IMR-90 (cell line): Measurements from ENCODE around the gene KLHL17. TPM values are rescaled to one million over a fixed set of nuclear protein-coding genes. Genes with fewer than 3 reads are reported as not detected.

ENCODE experiments used
- ATAC-seq: fragments of 200-7000 bp; cut with Tn5 transposase; 2 replicates; pipeline ENCODE4 v1.9.1; 2020; ENCODE audit warnings: low read depth, mild to moderate bottlenecking, moderate library complexity
- BruUV-seq: library from RNA; stranded (reverse); fragments of 400-500 nt; replicated peaks from 2 replicates; lab custom pipeline; 2021; lab: Mats Ljungman, UMichigan
- CTCF ChIA-PET: fragments of 300-600 bp; formaldehyde crosslinking; extraction: SDS; loops from one replicate; lab custom pipeline; 2021; ENCODE audit warnings: antibody characterized with exemption; lab: Yijun Ruan, JAX
- POLR2A ChIA-PET: fragments of 300-600 bp; sonication (Branson Sonifier 250); formaldehyde crosslinking; loops from one replicate; lab custom pipeline; 2022; ENCODE audit warnings: antibody characterized with exemption; ENCODE audit not compliant: unreplicated experiment; lab: Charles Lee
- DNase-seq: peaks from one replicate; pipeline ENCODE4 v3.0.0; 2013
- H2AFZ ChIP-seq: replicated peaks from 2 replicates; pipeline ENCODE3; 2013; ENCODE audit warnings: low read length, mild to moderate bottlenecking; ENCODE audit not compliant: poor library complexity
- H2AK5ac ChIP-seq: 2 replicates; pipeline ENCODE4 v1.6.1; 2013; ENCODE audit warnings: low read depth, low read length, inconsistent platforms
- H2AK9ac ChIP-seq: replicated peaks from 2 replicates; pipeline ENCODE3; 2013; ENCODE audit warnings: mild to moderate bottlenecking, low read depth, low read length, moderate library complexity; ENCODE audit not compliant: poor library complexity
- H2BK120ac ChIP-seq: 2 replicates; pipeline ENCODE4 v1.6.1; 2013; ENCODE audit warnings: low read depth, low read length, inconsistent platforms
- H2BK15ac ChIP-seq: 3 replicates; pipeline ENCODE4 v1.6.1; 2013; ENCODE audit warnings: low read depth, low read length, inconsistent platforms
- H2BK20ac ChIP-seq: 2 replicates; pipeline ENCODE4 v1.6.1; 2013; ENCODE audit warnings: low read depth, mild to moderate bottlenecking, inconsistent platforms, low read length, moderate library complexity
- H2BK5ac ChIP-seq: 2 replicates; pipeline ENCODE4 v1.6.1; 2013; ENCODE audit warnings: mild to moderate bottlenecking, low read depth, low read length, inconsistent platforms; ENCODE audit not compliant: poor library complexity, severe bottlenecking
- H3K14ac ChIP-seq: replicated peaks from 2 replicates; pipeline ENCODE4 v1.6.1; 2013; ENCODE audit warnings: low read depth, low read length, inconsistent platforms
- H3K18ac ChIP-seq: 2 replicates; pipeline ENCODE4 v1.6.1; 2013; ENCODE audit warnings: low read depth, low read length, control low read depth
- H3K23ac ChIP-seq: 2 replicates; pipeline ENCODE4 v1.6.1; 2013; ENCODE audit warnings: low read depth, low read length, inconsistent platforms
- H3K27ac ChIP-seq: 2 replicates; pipeline ENCODE4 v1.5.1; 2013; ENCODE audit warnings: mild to moderate bottlenecking, control low read depth, low read length; ENCODE audit not compliant: insufficient read depth
- H3K27me3 ChIP-seq: 2 replicates; pipeline ENCODE4 v1.6.1; 2013; ENCODE audit warnings: low read length; ENCODE audit not compliant: control insufficient read depth, insufficient read depth
- H3K36me3 ChIP-seq: 2 replicates; pipeline ENCODE4 v1.6.1; 2013; ENCODE audit warnings: low read length, mixed read lengths; ENCODE audit not compliant: control insufficient read depth, insufficient read depth
- H3K4ac ChIP-seq: 2 replicates; pipeline ENCODE4 v1.6.1; 2013; ENCODE audit warnings: low read depth, low read length, inconsistent platforms
- H3K4me1 ChIP-seq: 2 replicates; pipeline ENCODE4 v1.6.1; 2013; ENCODE audit warnings: low read length, mixed read lengths; ENCODE audit not compliant: control insufficient read depth, insufficient read depth
- H3K4me2 ChIP-seq: 2 replicates; pipeline ENCODE4 v1.6.1; 2013; ENCODE audit warnings: low read depth, mild to moderate bottlenecking, control low read depth, low read length, moderate library complexity
- H3K4me3 ChIP-seq: 2 replicates; pipeline ENCODE4 v1.5.1; 2013; ENCODE audit warnings: low read depth, mild to moderate bottlenecking, control low read depth, low read length, moderate library complexity; ENCODE audit not compliant: insufficient read depth
- H3K56ac ChIP-seq: 2 replicates; pipeline ENCODE4 v1.6.1; 2013; ENCODE audit warnings: low read length, inconsistent platforms; ENCODE audit not compliant: insufficient read depth; ENCODE audit errors: extremely low read depth
- H3K79me1 ChIP-seq, 2 experiments: 2 replicates each; pipeline ENCODE4 v1.6.1; 2013; ENCODE audit warnings: low read length in 2 of 2, inconsistent platforms in 1 of 2, low read depth in 1 of 2
- H3K9ac ChIP-seq: 2 replicates; pipeline ENCODE4 v1.6.1; 2013; ENCODE audit warnings: low read depth, low read length, control low read depth
- H3K9me1 ChIP-seq: 2 replicates; pipeline ENCODE4 v1.6.1; 2013; ENCODE audit warnings: low read length, inconsistent platforms; ENCODE audit not compliant: insufficient read depth
- H3K9me3 ChIP-seq: 2 replicates; pipeline ENCODE4 v1.6.1; 2013; ENCODE audit warnings: low read length; ENCODE audit not compliant: control insufficient read depth, insufficient read depth
- H4K20me1 ChIP-seq: 2 replicates; pipeline ENCODE4 v1.6.1; 2013; ENCODE audit warnings: low read length, inconsistent platforms; ENCODE audit not compliant: insufficient read depth
- H4K5ac ChIP-seq: 2 replicates; pipeline ENCODE4 v1.6.1; 2013; ENCODE audit warnings: mild to moderate bottlenecking, low read depth, low read length, control low read depth
- H4K8ac ChIP-seq, 2 experiments: 2 replicates each; pipeline ENCODE4 v1.6.1; 2013; ENCODE audit warnings: low read depth in 2 of 2, low read length in 2 of 2, control low read depth in 1 of 2, inconsistent platforms in 1 of 2
- H4K91ac ChIP-seq: 2 replicates; pipeline ENCODE4 v1.6.1; 2013; ENCODE audit warnings: low read depth, low read length, inconsistent platforms; ENCODE audit not compliant: insufficient read depth
- FOS ChIP-seq: fragments of 150-350 bp; IDR thresholded peaks from 2 replicates; pipeline ENCODE4 v1.6.1; 2016; ENCODE audit warnings: low read depth, low read length
- MAZ ChIP-seq: IDR thresholded peaks from 2 replicates; pipeline ENCODE4 v1.6.1; 2012; ENCODE audit warnings: low read depth, mild to moderate bottlenecking, low read length, improper control_type of control experiment, moderate library complexity, borderline replicate concordance
- RFX5 ChIP-seq: IDR thresholded peaks from 2 replicates; pipeline ENCODE4 v1.8.0; 2012; ENCODE audit warnings: low read depth, mild to moderate bottlenecking, low read length, moderate library complexity
- WGBS, 2 experiments: methylation state at CpG; one replicate each; pipeline versions ENCODE4 v1.1.5 to v1.1.7; 2013; ENCODE audit warnings: missing lambda C conversion rate in 2 of 2; ENCODE audit not compliant: insufficient read length in 1 of 2; ENCODE audit errors: extremely low coverage in 2 of 2; 5-methylcytosine and 5-hydroxymethylcytosine counted together
- dilution Hi-C: fragments of 300-500 bp; cut with HindIII; formaldehyde crosslinking; loops from one replicate; pipeline ENCODE4 v1.14.3; 2018; ENCODE audit warnings: low sequenced_read_pairs; ENCODE audit not compliant: unreplicated experiment
- in situ Hi-C: fragments of 300-500 bp; cut with MboI; formaldehyde crosslinking; loops from 3 replicates; pipeline ENCODE4 v1.14.3; 2019; ENCODE audit warnings: low sequenced_read_pairs, inconsistent platforms, mixed read lengths
- intact Hi-C: fragments of 100-400 bp; cut with micrococcal nuclease; formaldehyde crosslinking; loops from 2 replicates; pipeline ENCODE4 v1.10.0; 2022
- polyA plus RNA-seq, 3 experiments: library from polyadenylated mRNA; depleted of rRNA; stranded (reverse); fragments of >200 nt; gene quantifications; 2 replicates each; pipeline ENCODE4 v1.2.3, GENCODE V29; 2012; ENCODE audit warnings: low replicate concordance in 1 of 3
- total RNA-seq: library from RNA; depleted of rRNA; stranded (reverse); fragments of >200 nt; gene quantifications from 2 replicates; pipeline ENCODE4 v1.2.3, GENCODE V29; 2012

Gene KLHL17
- total and polyA plus RNA-seq, 2 of the 4 experiments (the other 2 are of a cell fraction): 3.4 to 41.0 TPM

- TF ChIP-seq RFX5 (no peak), FOS (0 out of 2 replicates have a peak, but pooled peaks have one; percentile 9)
Observed at GRCh38 chr1:942864-943533, 17.4 kb upstream of the KLHL17 start (continued).

- ChIA-PET CTCF (no interaction called here), POLR2A (no interaction called here)
- H2BK15ac ChIP-seq: no peak overlapping the region; the same call in 2 of the 3 replicates
- H3K18ac ChIP-seq: peak overlapping the region; percentile 53; the same call in 1 of the 2 replicates
- H2BK5ac ChIP-seq: peak overlapping the region; percentile 72
- H3K14ac ChIP-seq: peak overlapping the region; percentile 8; the same call in 1 of the 2 replicates
- peak overlapping the region; percentile 24 to 25; a peak in 3 of 4 replicates for H4K8ac ChIP-seq
- peak overlapping the region; percentile 82 for H3K27ac ChIP-seq
- H3K9me3 ChIP-seq: no peaks in the 10 kb centered on the region
- no peak overlapping the region; the same call in 1 of the 2 replicates for H3K9ac ChIP-seq
- H4K20me1 ChIP-seq: peaks cover 16% of the 10 kb centered on the region
- H3K4me3 ChIP-seq: no peak overlapping the region
- H3K4me2 ChIP-seq: peak overlapping the region; percentile 35; the same call in 1 of the 2 replicates
- ATAC-seq (no peak), DNase-seq (no peak)
- H3K79me1 ChIP-seq: 0 out of 4 replicates have a peak, but pooled peaks cover 0 to 5% of the 10 kb centered on the region in 2 experiments
- H4K5ac ChIP-seq: peak overlapping the region; percentile 21; the same call in 1 of the 2 replicates
- peak overlapping the region; percentile 74 for H4K91ac ChIP-seq
- peak overlapping the region; percentile 56 for H2AK9ac ChIP-seq
- H3K56ac ChIP-seq: no peak overlapping the region
- peak overlapping the region; percentile 64 for H3K4ac ChIP-seq
- WGBS, 2 experiments: 57% methylated on average over 4 of the region's 27 CpGs; no CpG with 5 or more reads in 1 of the 2 experiments
- peak overlapping the region; percentile 70 for H2AK5ac ChIP-seq
- H3K23ac ChIP-seq: no peak overlapping the region
- peaks cover 31% of the 10 kb centered on the region for H3K36me3 ChIP-seq
- no TSS peak for BruUV-seq
- H2BK20ac ChIP-seq: peak overlapping the region; percentile 43; the same call in 1 of the 2 replicates
- peak overlapping the region; percentile 42 for H2BK120ac ChIP-seq
- intact Hi-C loops (no loop called here), dilution Hi-C loops (no loop called here), in situ Hi-C loops (no loop called here)
- no peak overlapping the region for H2AFZ ChIP-seq
- TF ChIP-seq MAZ: no peak
- H3K9me1 ChIP-seq: no peaks in the 10 kb centered on the region
- peaks cover 45% of the 10 kb centered on the region for H3K4me1 ChIP-seq
- H3K27me3 ChIP-seq: no peaks in the 10 kb centered on the region
Observed at GRCh38 chr1:943545-944340, 16.6 kb upstream of the KLHL17 start.
